HEK293 (cell line): ENCODE results near the gene KIRREL3.

Experiments used
- CTCF ChIA-PET: fragments of 350-600 bp; formaldehyde crosslinking; extraction: SDS; loops from one replicate; lab custom pipeline; 2021; ENCODE audit warnings: antibody characterized with exemption; lab: Yijun Ruan, JAX
- POLR2A ChIA-PET: fragments of 300-600 bp; formaldehyde crosslinking; extraction: SDS; loops from one replicate; lab custom pipeline; 2020; ENCODE audit warnings: antibody characterized with exemption, inconsistent platforms; lab: Yijun Ruan, JAX
- H3K27ac ChIP-seq: fragments of 200-500 bp; sonication (Bioruptor generic); 2 replicates; pipeline ENCODE4 v1.5.1; 2014; ENCODE audit warnings: low read depth, low read length, control low read depth, inconsistent platforms; ENCODE audit errors: extremely low read depth
- H3K36me3 ChIP-seq, 2 experiments: fragments of 200-500 bp in 1 of 2; sonication (Bioruptor generic) in 1 of 2; 1 replicate in 1 of 2; 2 replicates in 1 of 2; pipeline ENCODE4 v1.5.1; 2014 to 2017; ENCODE audit warnings: inconsistent platforms in 2 of 2, low read length in 2 of 2; ENCODE audit not compliant: control insufficient read depth in 2 of 2, insufficient read depth in 1 of 2
- H3K4me1 ChIP-seq: fragments of 200-500 bp; sonication (Bioruptor generic); 2 replicates; pipeline ENCODE4 v1.5.1; 2014; ENCODE audit warnings: mild to moderate bottlenecking, low read length, inconsistent platforms; ENCODE audit not compliant: control insufficient read depth, insufficient read depth
- H3K4me3 ChIP-seq: 2 replicates; pipeline ENCODE4 v1.5.1; 2011; ENCODE audit warnings: low read depth, mild to moderate bottlenecking, control low read depth, low read length, moderate library complexity
- H3K9me3 ChIP-seq: fragments of 200-500 bp; sonication (Bioruptor generic); 2 replicates; pipeline ENCODE4 v1.5.1; 2014; ENCODE audit warnings: low read depth, low read length, inconsistent platforms; ENCODE audit not compliant: control insufficient read depth, insufficient read depth
- KLF7 ChIP-seq: fragments of 450-650 bp; formaldehyde crosslinking; IDR thresholded peaks from 2 replicates; pipeline ENCODE4 v1.5.1; 2016; ENCODE audit warnings: missing biosample characterization, missing genetic modification characterization, borderline replicate concordance
- ZNF18 ChIP-seq: fragments of 450-650 bp; formaldehyde crosslinking; IDR thresholded peaks from 2 replicates; pipeline ENCODE4 v1.5.1; 2016; ENCODE audit warnings: missing biosample characterization, missing genetic modification characterization
- ZNF335 ChIP-seq: fragments of 450-650 bp; formaldehyde crosslinking; conservative IDR thresholded peaks from 2 replicates; pipeline ENCODE4 v1.5.1; 2016; ENCODE audit warnings: missing biosample characterization, missing genetic modification characterization
- ZNF549 ChIP-seq: fragments of 450-650 bp; IDR thresholded peaks from 2 replicates; pipeline ENCODE4 v1.5.1; 2018; ENCODE audit warnings: missing biosample characterization, missing genetic modification characterization, mild to moderate bottlenecking, inconsistent platforms, moderate library complexity
- ZNF555 ChIP-seq: fragments of 450-650 bp; formaldehyde crosslinking; conservative IDR thresholded peaks from 2 replicates; pipeline ENCODE4 v1.5.1; 2017; ENCODE audit warnings: missing biosample characterization, mild to moderate bottlenecking, missing genetic modification characterization, inconsistent platforms
- ZNF777 ChIP-seq: fragments of 450-650 bp; formaldehyde crosslinking; IDR thresholded peaks from 2 replicates; pipeline ENCODE4 v1.5.1; 2017; ENCODE audit warnings: missing biosample characterization, missing genetic modification characterization, borderline replicate concordance
- ZNF791 ChIP-seq: fragments of 450-650 bp; formaldehyde crosslinking; IDR thresholded peaks from 2 replicates; pipeline ENCODE4 v1.5.1; 2016; ENCODE audit warnings: missing biosample characterization, missing genetic modification characterization
- TF ChIP-seq, protein P1 (sequence below): fragments of 450-650 bp; formaldehyde crosslinking; IDR thresholded peaks from 2 replicates; pipeline ENCODE4 v1.5.1; 2016; ENCODE audit warnings: missing biosample characterization, missing genetic modification characterization
- TF ChIP-seq, protein P2 (sequence below): sonication (generic); formaldehyde crosslinking; IDR thresholded peaks from 2 replicates; pipeline ENCODE4 v1.8.1; 2022; ENCODE audit warnings: mild to moderate bottlenecking, moderate library complexity, missing genetic modification reagents
- TF ChIP-seq, protein P3 (sequence below): fragments of 450-650 bp; formaldehyde crosslinking; IDR thresholded peaks from 2 replicates; pipeline ENCODE4 v1.5.1; 2016; ENCODE audit warnings: missing biosample characterization, missing genetic modification characterization

KIRREL3 gene

DNA sequence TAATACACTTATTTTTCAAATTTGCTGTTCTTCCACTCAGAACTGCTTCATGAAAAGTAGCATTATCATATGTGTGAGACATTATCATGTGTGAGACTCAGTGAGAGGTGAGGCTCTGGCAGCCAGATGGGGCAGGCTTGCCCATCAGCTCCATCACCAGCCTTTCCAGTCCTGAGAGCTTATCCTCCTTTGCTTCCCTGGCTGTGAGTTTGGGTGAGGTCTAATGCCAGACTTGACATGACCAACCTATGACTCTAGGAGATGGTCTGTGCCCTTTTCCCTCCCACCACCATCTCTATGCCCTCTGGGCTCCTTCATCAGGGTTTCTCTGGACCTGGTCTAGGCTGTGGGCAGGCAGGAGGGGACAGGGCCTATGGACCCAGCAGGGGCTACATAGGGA lies 145.0 kb downstream of the KIRREL3 start:
- TF ChIP-seq, protein P1, sequence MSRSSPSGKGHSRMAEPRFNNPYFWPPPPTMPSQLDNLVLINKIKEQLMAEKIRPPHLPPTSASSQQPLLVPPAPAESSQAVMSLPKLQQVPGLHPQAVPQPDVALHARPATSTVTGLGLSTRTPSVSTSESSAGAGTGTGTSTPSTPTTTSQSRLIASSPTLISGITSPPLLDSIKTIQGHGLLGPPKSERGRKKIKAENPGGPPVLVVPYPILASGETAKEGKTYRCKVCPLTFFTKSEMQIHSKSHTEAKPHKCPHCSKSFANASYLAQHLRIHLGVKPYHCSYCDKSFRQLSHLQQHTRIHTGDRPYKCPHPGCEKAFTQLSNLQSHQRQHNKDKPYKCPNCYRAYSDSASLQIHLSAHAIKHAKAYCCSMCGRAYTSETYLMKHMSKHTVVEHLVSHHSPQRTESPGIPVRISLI (tag by site-specific recombination), result no peak
- TF ChIP-seq ZNF18 (tag by site-specific recombination) (no peak), ZNF791 (tag by site-specific recombination) (no peak), ZNF555 (tag by site-specific recombination) (no peak)
- CTCF ChIA-PET, result interaction anchor here (0.6 kb wide), 1 partner anchor 115 kb away, joined by 3 read pairs; no protein-coding TSS in a partner anchor
- Histone ChIP-seq H3K9me3 (no peaks in the 10 kb centered on the region), H3K4me1 (no peaks in the 10 kb centered on the region), H3K4me3 (no peak overlapping the region), H3K27ac (no peak overlapping the region), H3K36me3 (no peaks in the 10 kb centered on the region)
- POLR2A ChIA-PET, result no interaction called here

GRCh38 chr11:126853732-126854131 lies 146.8 kb downstream of the KIRREL3 start:
- Histone ChIP-seq H3K4me3 (no peak overlapping the region), H3K4me1 (no peaks in the 10 kb centered on the region), H3K36me3 (no peaks in the 10 kb centered on the region), H3K9me3 (no peaks in the 10 kb centered on the region), H3K27ac (no peak overlapping the region)
- ChIA-PET CTCF (no interaction called here), POLR2A (no interaction called here)
- no peak for TF ChIP-seq ZNF777 (tag by site-specific recombination)
- TF ChIP-seq, protein P2, sequence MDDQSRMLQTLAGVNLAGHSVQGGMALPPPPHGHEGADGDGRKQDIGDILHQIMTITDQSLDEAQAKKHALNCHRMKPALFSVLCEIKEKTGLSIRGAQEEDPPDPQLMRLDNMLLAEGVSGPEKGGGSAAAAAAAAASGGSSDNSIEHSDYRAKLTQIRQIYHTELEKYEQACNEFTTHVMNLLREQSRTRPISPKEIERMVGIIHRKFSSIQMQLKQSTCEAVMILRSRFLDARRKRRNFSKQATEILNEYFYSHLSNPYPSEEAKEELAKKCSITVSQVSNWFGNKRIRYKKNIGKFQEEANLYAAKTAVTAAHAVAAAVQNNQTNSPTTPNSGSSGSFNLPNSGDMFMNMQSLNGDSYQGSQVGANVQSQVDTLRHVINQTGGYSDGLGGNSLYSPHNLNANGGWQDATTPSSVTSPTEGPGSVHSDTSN, result no peak

- no peak overlapping the region for H3K27ac ChIP-seq
- CTCF ChIA-PET, result no interaction called here
- TF ChIP-seq, protein P3, sequence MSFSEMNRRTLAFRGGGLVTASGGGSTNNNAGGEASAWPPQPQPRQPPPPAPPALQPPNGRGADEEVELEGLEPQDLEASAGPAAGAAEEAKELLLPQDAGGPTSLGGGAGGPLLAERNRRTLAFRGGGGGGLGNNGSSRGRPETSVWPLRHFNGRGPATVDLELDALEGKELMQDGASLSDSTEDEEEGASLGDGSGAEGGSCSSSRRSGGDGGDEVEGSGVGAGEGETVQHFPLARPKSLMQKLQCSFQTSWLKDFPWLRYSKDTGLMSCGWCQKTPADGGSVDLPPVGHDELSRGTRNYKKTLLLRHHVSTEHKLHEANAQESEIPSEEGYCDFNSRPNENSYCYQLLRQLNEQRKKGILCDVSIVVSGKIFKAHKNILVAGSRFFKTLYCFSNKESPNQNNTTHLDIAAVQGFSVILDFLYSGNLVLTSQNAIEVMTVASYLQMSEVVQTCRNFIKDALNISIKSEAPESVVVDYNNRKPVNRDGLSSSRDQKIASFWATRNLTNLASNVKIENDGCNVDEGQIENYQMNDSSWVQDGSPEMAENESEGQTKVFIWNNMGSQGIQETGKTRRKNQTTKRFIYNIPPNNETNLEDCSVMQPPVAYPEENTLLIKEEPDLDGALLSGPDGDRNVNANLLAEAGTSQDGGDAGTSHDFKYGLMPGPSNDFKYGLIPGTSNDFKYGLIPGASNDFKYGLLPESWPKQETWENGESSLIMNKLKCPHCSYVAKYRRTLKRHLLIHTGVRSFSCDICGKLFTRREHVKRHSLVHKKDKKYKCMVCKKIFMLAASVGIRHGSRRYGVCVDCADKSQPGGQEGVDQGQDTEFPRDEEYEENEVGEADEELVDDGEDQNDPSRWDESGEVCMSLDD (tag by site-specific recombination), result no peak
- TF ChIP-seq, all 188 proteins: peak for 0
- H3K36me3 ChIP-seq, result no peaks in the 10 kb centered on the region
- no peaks in the 10 kb centered on the region for H3K9me3 ChIP-seq
- no peak overlapping the region for H3K4me3 ChIP-seq
- POLR2A ChIA-PET, result no interaction called here
- no peaks in the 10 kb centered on the region for H3K4me1 ChIP-seq
Measured at GRCh38 chr11:126844789-126845188, 155.8 kb downstream of the KIRREL3 start.

DNA sequence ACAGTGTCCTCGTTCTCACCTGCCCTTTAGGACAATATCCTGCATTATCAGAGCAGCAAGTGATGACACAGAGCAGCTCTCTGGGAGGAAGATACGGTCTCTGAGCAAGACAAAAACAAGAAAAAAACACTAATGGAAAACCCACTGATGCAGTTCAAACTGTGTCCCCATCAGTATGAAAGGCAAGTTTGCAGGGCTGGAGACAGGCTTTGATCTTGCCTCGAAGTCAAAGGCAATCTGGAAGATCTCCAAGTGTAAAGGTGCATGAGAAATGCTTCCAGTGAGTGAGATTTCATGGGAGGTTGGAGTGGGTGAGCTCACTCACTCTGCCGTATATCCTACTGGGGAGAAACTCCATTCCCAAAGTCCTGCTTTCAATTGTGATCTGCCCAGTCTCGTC lies 157.5 kb downstream of the KIRREL3 start:
- CTCF ChIA-PET, result no interaction called here
- Histone ChIP-seq H3K27ac (no peak overlapping the region), H3K36me3 (no peaks in the 10 kb centered on the region), H3K9me3 (no peaks in the 10 kb centered on the region), H3K4me1 (no peaks in the 10 kb centered on the region), H3K4me3 (no peak overlapping the region)
- TF ChIP-seq KLF7 (tag by site-specific recombination), result no peak
- no peak for TF ChIP-seq ZNF549 (tag by site-specific recombination)
- no peak for TF ChIP-seq ZNF335 (tag by site-specific recombination)
- POLR2A ChIA-PET, result no interaction called here
